K562 (cell line): ENCODE measurements around the gene DKKL1. TPM values are rescaled to one million over a fixed set of nuclear protein-coding genes. Genes with fewer than 3 reads are reported as not detected.

ENCODE experiments used
- ATAC-seq: fragments of 200-7000 bp; cut with Tn5 transposase; 3 replicates; pipeline ENCODE4 v1.9.1; 2020; ENCODE audit warnings: moderate library complexity
- BruUV-seq: library from RNA; stranded (reverse); fragments of 400-500 nt; replicated peaks from 2 replicates; lab custom pipeline; 2021; lab: Mats Ljungman, UMichigan
- CTCF ChIA-PET: fragments of 300-600 bp; formaldehyde crosslinking; extraction: SDS; loops from one replicate; lab custom pipeline; 2021; ENCODE audit warnings: low intra/inter-chr PET ratio; lab: Yijun Ruan, JAX
- POLR2A ChIA-PET: fragments of 300-600, 350-650 bp; sonication (Branson Sonifier 250); formaldehyde crosslinking; extraction: SDS; loops from one replicate; lab custom pipeline; 2021; ENCODE audit warnings: antibody characterized with exemption, inconsistent platforms; lab: Yijun Ruan, JAX
- DNase-seq, 4 experiments: peaks; one replicate each; pipeline versions ENCODE4 v3.0.0 to v3.0.0-alpha.2; 2011 to 2018; ENCODE audit warnings: low spot score in 3 of 4, mixed read lengths in 3 of 4; ENCODE audit errors: extremely low read depth in 1 of 4
- FAIRE-seq: peaks from 2 replicates; lab custom pipeline; 2011; peaks lifted over from hg19 to GRCh38; lab: Jason Lieb, UNC
- H2AFZ ChIP-seq: 2 replicates; pipeline ENCODE4 v1.6.0; 2011; ENCODE audit warnings: low read depth, low read length, control low read depth, inconsistent platforms
- H3K27ac ChIP-seq: fragments of 200-600 bp; 3 replicates; pipeline ENCODE4 v1.8.0; 2011; ENCODE audit warnings: low read depth, mild to moderate bottlenecking, control low read depth, inconsistent platforms, low read length, moderate library complexity, mixed read lengths; ENCODE audit errors: extremely low read depth
- H3K27me3 ChIP-seq, 2 experiments: fragments of 300-600 bp in 1 of 2; 2 replicates in 1 of 2; 3 replicates in 1 of 2; pipeline versions ENCODE4 v1.6.0 to v1.8.0; 2011; ENCODE audit warnings: inconsistent platforms in 2 of 2, low read length in 2 of 2, mild to moderate bottlenecking in 1 of 2, mixed read lengths in 1 of 2, moderate library complexity in 1 of 2; ENCODE audit not compliant: control insufficient read depth in 2 of 2, insufficient read depth in 2 of 2
- H3K36me3 ChIP-seq: fragments of 300-600 bp; 3 replicates; pipeline ENCODE4 v1.8.0; 2011; ENCODE audit warnings: mild to moderate bottlenecking, low read length, inconsistent platforms; ENCODE audit not compliant: control insufficient read depth, insufficient read depth
- H3K4me1 ChIP-seq, 2 experiments: fragments of 200-600 bp in 1 of 2; replicated peaks in 1 of 2; 2 replicates in 1 of 2; 3 replicates in 1 of 2; pipeline versions ENCODE4 v1.5.1 to v1.8.0; 2011; ENCODE audit warnings: inconsistent platforms in 2 of 2, low read length in 2 of 2, mild to moderate bottlenecking in 1 of 2, mixed read lengths in 1 of 2, moderate library complexity in 1 of 2; ENCODE audit not compliant: control insufficient read depth in 2 of 2, insufficient read depth in 2 of 2
- H3K4me2 ChIP-seq: 2 replicates; pipeline ENCODE4 v1.6.1; 2011; ENCODE audit warnings: low read length, control low read depth, inconsistent platforms, mixed read lengths; ENCODE audit not compliant: insufficient read depth
- H3K4me3 ChIP-seq: fragments of 200-600 bp; sonication (generic), shearing (Covaris generic); 2 replicates; pipeline ENCODE4 v1.5.1; 2016; ENCODE audit warnings: control low read depth, inconsistent platforms
- H3K79me2 ChIP-seq: fragments of 200-600 bp; 3 replicates; pipeline ENCODE4 v1.8.0; 2011; ENCODE audit warnings: low read length, inconsistent platforms; ENCODE audit not compliant: control insufficient read depth, insufficient read depth
- H3K9ac ChIP-seq, 2 experiments: 2 replicates each; pipeline versions ENCODE4 v1.6.0 to v1.6.1; 2011; ENCODE audit warnings: low read depth in 2 of 2, low read length in 2 of 2, control low read depth in 1 of 2, inconsistent platforms in 1 of 2, mild to moderate bottlenecking in 1 of 2, mixed read lengths in 1 of 2; ENCODE audit not compliant: insufficient read depth in 1 of 2
- H3K9me1 ChIP-seq: one replicate; pipeline ENCODE4 v1.6.0; 2011; ENCODE audit warnings: inconsistent platforms, mild to moderate bottlenecking, low read length, moderate library complexity; ENCODE audit not compliant: control insufficient read depth, insufficient read depth
- H3K9me3 ChIP-seq: replicated peaks from 2 replicates; pipeline ENCODE4 v1.5.1; 2011; ENCODE audit warnings: low read depth, low read length, inconsistent platforms; ENCODE audit not compliant: control insufficient read depth, insufficient read depth
- H4K20me1 ChIP-seq: replicated peaks from 2 replicates; pipeline ENCODE4 v1.6.1; 2011; ENCODE audit warnings: low read length, inconsistent platforms, mixed read lengths; ENCODE audit not compliant: control insufficient read depth, insufficient read depth
- ARID1B ChIP-seq: fragments of 450-650 bp; IDR thresholded peaks from 2 replicates; pipeline ENCODE4 v1.6.1; 2016; ENCODE audit warnings: antibody characterized with exemption, mild to moderate bottlenecking, inconsistent platforms
- ARNT ChIP-seq, 2 experiments: fragments of 450-650 bp; IDR thresholded peaks; 2 replicates each; pipeline ENCODE4 v1.6.1; 2016; ENCODE audit warnings: mild to moderate bottlenecking in 1 of 2
- BCOR ChIP-seq: fragments of 450-650 bp; IDR thresholded peaks from 2 replicates; pipeline ENCODE4 v1.6.1; 2016
- CEBPG ChIP-seq, 3 experiments: fragments of 200-800 bp in 1 of 3; sonication (Bioruptor generic) in 1 of 3; sonication (generic) in 1 of 3; formaldehyde crosslinking in 1 of 3; IDR thresholded peaks in 2 of 3; conservative IDR thresholded peaks in 1 of 3; 2 replicates each; pipeline versions ENCODE4 v1.6.1 to v1.8.0; 2016 to 2022; ENCODE audit warnings: missing compliant biosample characterization in 2 of 3, missing genetic modification characterization in 2 of 3, mild to moderate bottlenecking in 1 of 3, missing genetic modification reagents in 1 of 3
- DPF2 ChIP-seq: fragments of 450-650 bp; IDR thresholded peaks from 2 replicates; pipeline ENCODE4 v1.6.1; 2016
- FOXJ2 ChIP-seq: fragments of 200-800 bp; sonication (Bioruptor generic); IDR thresholded peaks from 2 replicates; pipeline ENCODE4 v1.6.1; 2016; ENCODE audit warnings: missing genetic modification characterization, missing compliant biosample characterization
- FOXP4 ChIP-seq: sonication (generic); formaldehyde crosslinking; IDR thresholded peaks from 2 replicates; pipeline ENCODE4 v1.8.0; 2022; ENCODE audit warnings: mild to moderate bottlenecking, missing genetic modification reagents, borderline replicate concordance
- KAT7 ChIP-seq: sonication (generic); formaldehyde crosslinking; IDR thresholded peaks from 2 replicates; pipeline ENCODE4 v1.8.0; 2022; ENCODE audit warnings: missing genetic modification reagents, mild to moderate bottlenecking, borderline replicate concordance
- MTA3 ChIP-seq: fragments of 450-650 bp; formaldehyde crosslinking; IDR thresholded peaks from 2 replicates; pipeline ENCODE4 v1.6.1; 2017; ENCODE audit warnings: mild to moderate bottlenecking, borderline replicate concordance
- NR2C2 ChIP-seq, 2 experiments: fragments of 200-800 bp in 1 of 2; sonication (Bioruptor generic) in 1 of 2; sonication (generic) in 1 of 2; formaldehyde crosslinking in 1 of 2; IDR thresholded peaks; 2 replicates each; pipeline versions ENCODE4 v1.6.1 to v1.8.0; 2016 to 2022; ENCODE audit warnings: mild to moderate bottlenecking in 1 of 2, missing compliant biosample characterization in 1 of 2, missing genetic modification characterization in 1 of 2, missing genetic modification reagents in 1 of 2
- PHF21A ChIP-seq: fragments of 450-650 bp; IDR thresholded peaks from 2 replicates; pipeline ENCODE4 v1.6.1; 2017; ENCODE audit warnings: low read depth, borderline replicate concordance
- POLR2G ChIP-seq: fragments of 200-400 bp; formaldehyde crosslinking; IDR thresholded peaks from 2 replicates; pipeline ENCODE4 v1.6.1; 2017; ENCODE audit warnings: low read depth, mild to moderate bottlenecking, antibody characterized with exemption, low read length, moderate library complexity
- RBFOX2 ChIP-seq: fragments of 200-400 bp; formaldehyde crosslinking; IDR thresholded peaks from 2 replicates; pipeline ENCODE4 v1.6.1; 2017; ENCODE audit warnings: low read depth, mild to moderate bottlenecking, low read length, moderate library complexity
- SMARCA4 ChIP-seq: fragments of 450-650 bp; IDR thresholded peaks from 2 replicates; pipeline ENCODE4 v1.6.1; 2016
- SMARCE1 ChIP-seq: fragments of 450-650 bp; IDR thresholded peaks from 2 replicates; pipeline ENCODE4 v1.7.1; 2016; ENCODE audit warnings: mild to moderate bottlenecking
- XRCC5 ChIP-seq: fragments of 200-400 bp; formaldehyde crosslinking; IDR thresholded peaks from 2 replicates; pipeline ENCODE4 v1.6.1; 2017; ENCODE audit warnings: low read depth, mild to moderate bottlenecking, low read length
- ZNF263 ChIP-seq: sonication (generic); formaldehyde crosslinking; IDR thresholded peaks from 2 replicates; pipeline ENCODE4 v1.8.0; 2022; ENCODE audit warnings: mild to moderate bottlenecking, missing genetic modification reagents, borderline replicate concordance
- WGBS: fragments of 100-300 bp; shearing (Covaris generic); methylation state at CpG from one replicate; pipeline ENCODE4 v1.1.6; 2016; ENCODE audit warnings: low coverage, mixed read lengths; ENCODE audit not compliant: insufficient coverage; ENCODE audit errors: missing lambda C conversion rate; 5-methylcytosine and 5-hydroxymethylcytosine counted together
- in situ Hi-C: fragments of 300-500 bp; cut with MboI; formaldehyde crosslinking; loops from 4 replicates; pipeline ENCODE4 v1.15.0; 2018; ENCODE audit warnings: inconsistent platforms, mixed read lengths
- intact Hi-C: fragments of 100-400 bp; cut with micrococcal nuclease; formaldehyde crosslinking; loops from 2 replicates; pipeline ENCODE4 v1.14.2; 2022
- polyA plus RNA-seq, 8 experiments: library from polyadenylated mRNA; depleted of rRNA in 4 of 8; stranded (reverse) in 5 of 8; unstranded in 3 of 8; fragments of >200 nt; fragmentation: Nextera tagmentation in 2 of 8; fragmentation: Illumina TruSeq in 1 of 8; extraction: Ambion mirVana in 2 of 8; extraction: Trizol in 1 of 8; gene quantifications; 2 replicates each; pipeline versions ENCODE4 v1.2.1 to v1.2.3, GENCODE V29; 2011 to 2014; ENCODE audit warnings: inconsistent platforms in 1 of 8, missing spikeins in 1 of 8
- total RNA-seq, 7 experiments: library from RNA; depleted of rRNA in 6 of 7; stranded (reverse); fragments of >200 nt in 6 of 7; fragmentation: Illumina TruSeq in 2 of 7; extraction: Trizol in 2 of 7; gene quantifications; 2 replicates each; pipeline versions ENCODE4 v1.2.1 to v1.2.3, GENCODE V29; 2011 to 2021; ENCODE audit warnings: low replicate concordance in 1 of 7

The DKKL1 gene
- total and polyA plus RNA-seq, 9 of the 15 experiments (the other 6 are each of a cell fraction or from before 2014, with no cell fraction given) = 0.15 to 1.7 (median 0.52) TPM

GRCh38 chr19:49364083-49364737 is 533 bp downstream of the DKKL1 start:
- H3K4me3 ChIP-seq = peak overlapping the region; percentile 31; the same call in 1 of the 2 replicates
- peak overlapping the region; percentile 64 for H2AFZ ChIP-seq
- no peak for ATAC-seq
- BruUV-seq = no TSS peak
- H3K9ac ChIP-seq = peak overlapping the region; percentile 50 to 82; a peak in 3 of 4 replicates
- peak overlapping the region; percentile 73 for H3K27ac ChIP-seq
- no peaks in the 10 kb centered on the region for H3K27me3 ChIP-seq
- no peaks in the 10 kb centered on the region for H3K9me1 ChIP-seq
- H3K4me1 ChIP-seq = peaks cover 14 to 52% of the 10 kb centered on the region in 2 experiments
- peaks cover 7% of the 10 kb centered on the region; the same call in 1 of the 3 replicates for H3K79me2 ChIP-seq
- in situ Hi-C loops = no loop called here
- H3K36me3 ChIP-seq = peaks cover 5% of the 10 kb centered on the region; the same call in 1 of the 3 replicates
- FAIRE-seq = no peak
- ChIA-PET POLR2A (interaction anchor here (0.6 to 1.0 kb wide), 4 partner anchors 9 to 61 kb away, joined by 3 to 5 read pairs (median 4); partner anchors contain the start of gene GFY), CTCF (interaction anchor here (0.7 kb wide), 1 partner anchor 80 kb away, joined by 4 read pairs; no protein-coding TSS in a partner anchor)
- peak in 2 of 4 experiments; percentile 50 to 53 for DNase-seq
- H4K20me1 ChIP-seq = no peaks in the 10 kb centered on the region
- intact Hi-C loops = no loop called here
- WGBS = 26% methylated on average over 19 of the region's 27 CpGs
- peak overlapping the region; percentile 57 for H3K4me2 ChIP-seq
- H3K9me3 ChIP-seq = peaks cover 2% of the 10 kb centered on the region; the same call in 1 of the 2 replicates
- TF ChIP-seq SMARCA4 = 0 out of 2 replicates have a peak, but pooled peaks have one; percentile 1
- TF ChIP-seq FOXP4 (CRISPR knock-in tag) = 0 out of 2 replicates have a peak, but pooled peaks have one; percentile 32
- TF ChIP-seq PHF21A = 0 out of 2 replicates have a peak, but pooled peaks have one; percentile 44
- TF ChIP-seq BCOR = peak; percentile 64
- TF ChIP-seq XRCC5 = no peak
- 0 out of 2 replicates have a peak, but pooled peaks have one; percentile 73 for TF ChIP-seq DPF2
- 0 out of 2 replicates have a peak, but pooled peaks have one; percentile 30 for TF ChIP-seq FOXJ2 (tag)
- 0 out of 2 replicates have a peak, but pooled peaks have one; percentile 25 for TF ChIP-seq MTA3
- TF ChIP-seq ARID1B = 0 out of 2 replicates have a peak, but pooled peaks have one; percentile 58
- 0 out of 4 replicates have a peak, but pooled peaks of 1 of the 2 experiments have one; percentile 8 for TF ChIP-seq ARNT (IDR thresholded peaks at IDR 0.05)
- TF ChIP-seq RBFOX2 = peak; percentile 47; the same call in 1 of the 2 replicates
- no peak for TF ChIP-seq NR2C2 (CRISPR knock-in tag; IDR thresholded peaks at IDR 0.05)
- TF ChIP-seq NR2C2 (tag; IDR thresholded peaks at IDR 0.05) = peak; percentile 9; the same call in 1 of the 2 replicates
- TF ChIP-seq ZNF263 = peak; percentile 38; the same call in 1 of the 2 replicates
- 0 out of 2 replicates have a peak, but pooled peaks have one; percentile 37 for TF ChIP-seq POLR2G
- peak; percentile 36; the same call in 1 of the 2 replicates for TF ChIP-seq CEBPG (CRISPR knock-in tag; IDR thresholded peaks at IDR 0.05)
- TF ChIP-seq CEBPG (tag; conservative IDR thresholded peaks at IDR 0.05 in 1 of 2, IDR thresholded peaks at IDR 0.05 in 1 of 2) = peak; percentile 79 to 88
- no peak for TF ChIP-seq KAT7 (CRISPR knock-in tag)
- 0 out of 2 replicates have a peak, but pooled peaks have one; percentile 66 for TF ChIP-seq SMARCE1
